GM18519 (cell line): ENCODE measurements around the gene ZNF865.
"Not testable (repeated sequence)": the region's sequence is repeated elsewhere in the genome, so short reads cannot be mapped to it uniquely, and the experiment has no call there.

ENCODE experiments used
- ATAC-seq: cut with Tn5 transposase; IDR thresholded peaks from one replicate; pipeline ENCODE4 v1.9.1; 2021; ENCODE audit warnings: mild to moderate bottlenecking, moderate library complexity; ENCODE audit not compliant: unreplicated experiment, low FRiP score

ZNF865 gene

DNA sequence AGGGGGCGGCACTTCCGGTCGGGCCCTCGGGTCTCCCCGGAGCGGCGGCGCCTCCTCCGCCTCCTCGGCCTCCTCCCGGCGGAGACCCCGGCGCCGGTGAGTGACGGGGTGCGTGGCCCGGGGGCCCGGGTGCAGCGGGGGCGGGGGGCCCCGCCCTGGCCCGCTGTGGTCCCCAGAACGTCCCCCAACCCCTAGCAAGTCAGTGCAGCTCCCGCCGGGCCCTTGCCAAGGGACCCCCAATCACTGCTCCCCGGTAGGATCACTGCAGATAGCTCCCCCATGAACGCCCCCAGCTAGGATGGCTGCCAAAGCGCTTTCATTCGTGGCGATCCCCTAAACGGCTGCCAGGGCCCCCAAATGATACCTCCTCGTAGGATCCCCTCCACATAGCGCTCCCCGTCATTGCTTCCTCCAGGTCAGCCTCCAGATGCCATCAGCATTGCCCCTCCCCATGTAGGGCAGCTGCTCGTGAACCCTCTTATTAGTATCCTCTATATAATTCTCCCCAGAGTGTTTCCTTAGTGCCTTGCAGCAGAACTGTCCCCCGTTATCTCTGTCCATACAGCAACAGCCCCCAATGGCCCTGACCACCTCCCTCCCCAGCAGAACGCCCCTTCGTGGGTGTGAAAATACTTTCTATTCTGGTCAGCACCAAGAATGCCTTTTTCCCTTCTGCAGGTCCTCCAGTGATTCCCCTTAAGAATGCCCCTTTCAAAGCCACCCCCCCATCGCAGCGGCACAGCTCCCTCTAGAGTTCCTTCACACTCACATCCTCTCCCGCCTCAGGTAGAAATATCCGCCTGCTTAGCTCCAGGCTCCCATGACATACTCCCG, at the start of gene ZNF865:
ZNF865 (plus strand) TSS at position 11 of the 834 bp plus-strand sequence. CDS start 7,972 bp downstream, outside the sequence.
- no peak for ATAC-seq

DNA sequence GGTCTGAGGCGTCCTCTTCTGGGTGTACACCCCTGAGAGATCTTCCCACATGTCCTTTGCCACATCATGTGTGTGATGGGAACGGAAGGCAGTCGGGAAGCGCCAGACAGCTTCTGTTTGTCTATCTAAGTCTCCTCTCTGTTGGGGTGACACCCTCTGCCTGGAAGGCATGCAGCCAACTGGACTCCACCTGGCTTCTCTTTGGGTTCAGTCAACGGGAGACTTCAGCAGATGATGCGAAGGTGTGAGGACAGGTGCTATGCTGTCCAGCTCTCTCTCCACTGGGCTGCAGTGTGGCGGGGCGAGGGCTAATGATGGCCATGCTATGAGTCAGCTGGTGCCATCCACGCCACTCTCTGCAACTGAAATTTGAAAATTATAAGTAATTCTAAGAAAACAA, 45.8 kb upstream of the ZNF865 start:
- no peak for ATAC-seq

DNA sequence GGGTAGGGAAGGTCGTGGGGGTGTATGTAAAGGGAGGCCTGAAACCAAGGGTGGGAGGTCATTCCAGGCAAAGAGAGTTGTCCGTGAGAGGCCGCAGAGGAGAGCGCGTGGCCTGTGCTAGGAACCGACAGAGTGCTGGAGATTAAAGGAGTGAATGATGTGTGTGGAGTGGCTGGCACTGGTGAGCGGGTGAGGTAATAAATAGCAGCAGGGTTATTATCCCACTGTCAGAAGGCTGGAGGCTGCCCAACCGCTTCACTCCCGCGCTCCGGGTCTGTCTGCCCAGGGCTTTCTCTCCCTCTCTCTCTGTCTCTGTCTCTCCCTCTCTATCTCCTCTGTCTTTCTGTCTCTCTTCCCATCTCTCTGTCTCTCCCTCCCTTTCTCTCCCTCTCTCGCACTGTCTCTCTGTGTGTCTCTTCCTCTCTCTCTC, 42.2 kb upstream of the ZNF865 start:
- no peak for ATAC-seq

DNA sequence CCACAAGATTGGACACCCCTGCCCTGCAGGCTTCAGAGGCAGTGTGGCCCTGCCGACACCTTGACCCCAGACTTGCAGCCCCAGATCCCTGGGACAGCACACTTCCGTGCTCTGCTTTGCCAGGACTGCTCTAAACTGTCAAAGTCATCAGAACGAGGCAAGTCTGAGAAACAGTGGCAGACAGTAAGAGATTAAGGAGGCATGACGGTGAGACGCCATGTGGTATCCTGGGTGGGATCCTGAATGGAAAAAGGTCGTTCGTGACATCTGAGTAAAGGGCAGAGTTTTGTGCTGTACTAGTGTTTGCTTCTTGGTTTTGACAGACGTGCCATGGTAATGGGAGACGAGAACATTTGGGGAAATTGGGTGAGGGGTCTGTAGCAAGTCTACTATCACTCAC, 38.6 kb upstream of the ZNF865 start:
- no peak for ATAC-seq

DNA sequence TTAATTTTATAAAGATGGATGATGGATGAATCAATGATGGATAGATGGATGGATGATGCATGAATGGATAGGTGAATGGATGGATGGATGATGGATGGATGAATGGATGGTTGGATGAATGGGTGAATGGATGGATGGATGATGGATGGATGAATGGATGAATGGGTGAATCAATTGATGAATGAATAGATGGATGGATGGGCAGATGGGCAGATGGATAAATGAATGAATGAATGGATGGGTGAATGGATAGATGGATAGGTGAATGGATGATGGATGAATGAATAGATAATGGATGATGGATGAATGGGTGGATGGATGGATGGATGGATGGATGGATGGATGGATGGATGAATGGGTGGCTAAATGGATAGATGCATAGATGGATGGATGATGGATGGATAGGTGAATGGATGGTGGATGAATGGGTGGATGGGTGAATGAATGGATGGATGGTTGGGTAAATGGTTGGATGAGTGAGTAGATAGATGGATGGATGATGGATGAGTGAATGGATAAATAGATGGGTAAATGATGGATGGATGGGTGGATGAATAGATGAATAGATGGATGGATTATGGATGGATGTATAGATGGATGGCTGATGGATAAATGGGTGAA, 37.6 kb upstream of the ZNF865 start:
- ATAC-seq = no peak

DNA sequence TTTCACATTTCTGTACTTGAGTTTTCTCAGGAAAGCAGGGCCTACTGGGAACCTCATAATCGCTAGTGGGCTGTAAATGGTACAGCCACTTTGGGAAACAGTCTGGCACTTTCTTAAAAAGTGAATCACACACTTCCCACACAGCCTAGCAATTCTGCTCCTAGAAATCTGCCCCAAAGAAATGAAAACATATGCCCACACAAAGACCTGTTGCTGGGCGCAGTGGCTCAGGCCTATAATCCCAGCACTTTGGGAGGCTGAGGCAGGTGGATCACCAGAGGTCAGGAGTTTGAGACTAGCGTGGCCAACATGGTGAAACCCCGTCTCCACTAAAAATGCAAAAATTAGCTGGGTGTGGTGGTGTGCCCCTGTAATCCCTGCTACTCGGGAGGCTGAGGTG, 36.0 kb upstream of the ZNF865 start:
- not testable (repeated sequence) for ATAC-seq

DNA sequence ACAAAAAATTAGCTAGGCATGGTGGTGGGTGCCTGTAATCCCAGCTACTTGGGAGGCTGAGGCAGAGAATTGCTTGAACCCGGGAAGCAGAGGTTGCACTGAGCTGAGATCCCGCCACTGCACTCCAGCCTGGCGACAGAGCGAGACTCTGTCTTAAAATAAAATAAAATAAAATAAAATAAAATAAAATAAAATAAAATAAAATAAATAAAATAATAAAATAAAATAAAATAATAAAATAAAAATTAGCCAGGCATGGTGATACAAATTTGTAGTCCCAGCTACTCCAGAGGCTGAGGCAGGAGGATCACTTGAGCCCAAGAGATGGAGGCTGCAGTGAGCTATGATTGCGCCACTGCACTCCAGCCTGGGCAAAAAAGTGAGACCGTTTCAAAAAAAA, 31.5 kb upstream of the ZNF865 start:
- not testable (repeated sequence) for ATAC-seq

DNA sequence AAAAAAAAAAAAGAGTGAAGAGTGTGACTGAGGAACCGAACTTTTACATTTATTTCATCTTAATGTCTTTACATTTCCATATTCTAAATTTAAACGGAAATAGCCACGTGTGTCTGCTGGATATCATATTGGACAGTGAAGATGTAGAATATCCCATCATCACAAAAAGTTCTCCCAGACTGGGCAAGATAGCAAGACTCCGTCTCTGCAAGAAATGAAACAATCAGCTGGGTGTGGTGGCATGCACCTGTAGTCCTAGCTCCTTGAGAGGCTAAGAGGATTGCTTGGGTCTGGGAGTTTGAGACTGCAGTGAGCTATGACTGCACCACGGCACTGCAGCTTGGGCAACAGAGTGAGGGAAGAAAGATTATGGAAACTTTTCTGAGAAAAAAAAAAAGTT, 28.7 kb upstream of the ZNF865 start:
- no peak for ATAC-seq

DNA sequence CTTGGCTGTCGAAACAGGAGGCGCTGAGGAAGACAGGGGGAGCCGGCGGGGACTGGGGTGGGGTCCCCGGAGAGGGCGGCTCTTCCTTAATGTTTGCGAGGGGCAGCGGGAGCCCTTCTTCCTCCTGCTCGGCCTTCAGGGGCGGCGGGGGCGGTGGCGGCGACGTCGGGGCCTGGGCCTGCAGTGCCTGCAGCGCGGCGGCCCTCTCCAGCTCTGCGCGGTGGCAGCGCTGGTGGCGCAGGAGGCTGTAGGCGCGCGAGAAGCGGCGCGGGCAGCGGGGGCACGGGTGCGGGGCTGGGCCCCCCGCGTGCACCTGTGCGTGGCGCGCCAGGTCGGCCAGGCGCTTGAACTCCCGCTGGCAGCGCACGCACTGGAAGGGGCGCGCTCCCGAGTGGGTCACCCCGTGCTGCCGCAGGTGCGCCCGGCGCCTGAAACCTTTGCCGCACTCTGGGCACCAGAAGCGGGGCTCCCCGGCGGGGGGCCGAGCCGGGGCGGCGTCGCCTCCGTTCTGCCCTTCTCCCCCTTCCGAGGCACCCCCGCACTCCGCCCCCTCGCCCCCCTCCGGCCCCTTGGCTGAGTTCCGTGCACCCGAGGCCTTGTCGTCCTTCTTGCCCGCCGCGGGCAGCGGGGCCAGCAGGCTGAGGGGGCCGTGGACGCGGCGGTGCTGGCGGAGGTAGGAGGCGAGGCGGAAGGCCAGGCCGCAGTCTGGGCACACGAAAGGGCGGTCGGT, 27.3 kb upstream of the ZNF865 start:
- no peak for ATAC-seq

DNA sequence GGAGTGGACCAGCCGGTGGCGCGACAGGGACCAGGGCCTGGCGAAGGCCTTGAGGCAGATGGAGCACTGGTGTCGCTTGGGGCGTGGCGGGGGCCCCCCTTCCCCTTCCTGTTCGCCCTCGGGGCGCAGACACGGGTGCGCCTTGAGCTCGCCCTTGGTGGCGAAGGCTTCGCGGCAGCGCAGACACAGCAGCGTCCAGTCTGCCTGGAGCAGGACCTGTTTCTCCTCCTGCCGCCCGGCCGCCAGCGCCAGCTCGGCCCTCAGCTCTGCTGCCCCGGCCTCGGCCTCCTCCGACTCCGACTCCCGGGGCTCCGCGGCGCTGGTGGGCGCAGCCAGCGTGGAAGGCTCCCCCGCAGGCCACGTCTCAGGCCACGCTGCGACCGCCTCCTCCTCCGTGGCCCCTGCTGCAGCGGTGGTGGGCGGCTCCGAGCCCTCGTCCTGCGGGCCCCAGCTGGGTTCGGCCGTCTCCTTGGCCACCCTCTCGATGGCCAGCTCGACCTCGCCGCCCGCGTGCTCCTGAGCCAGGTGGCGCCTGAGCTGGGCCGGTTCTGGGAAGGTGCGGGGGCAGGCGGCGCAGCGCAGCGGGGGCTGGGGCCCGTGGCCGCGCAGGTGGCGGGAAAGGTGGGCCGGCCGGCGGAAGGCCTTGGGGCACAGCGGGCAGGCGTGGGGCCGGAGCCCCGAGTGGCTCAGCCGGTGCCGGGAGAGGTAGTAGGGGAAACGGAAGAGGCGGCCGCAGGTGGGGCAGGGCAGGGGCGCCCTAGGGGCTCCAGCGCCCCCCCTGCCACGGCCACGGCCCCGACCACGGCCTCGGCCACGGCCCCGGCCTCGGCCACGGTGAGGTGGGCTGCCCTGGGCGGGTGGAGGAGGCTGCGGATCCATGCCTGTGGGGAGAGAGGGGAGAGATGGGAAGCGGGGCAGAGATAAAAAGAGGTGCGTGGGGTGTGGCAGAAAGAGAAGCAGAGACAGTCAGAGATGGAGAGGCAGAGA, 26.4 kb upstream of the ZNF865 start:
- no peak for ATAC-seq

DNA sequence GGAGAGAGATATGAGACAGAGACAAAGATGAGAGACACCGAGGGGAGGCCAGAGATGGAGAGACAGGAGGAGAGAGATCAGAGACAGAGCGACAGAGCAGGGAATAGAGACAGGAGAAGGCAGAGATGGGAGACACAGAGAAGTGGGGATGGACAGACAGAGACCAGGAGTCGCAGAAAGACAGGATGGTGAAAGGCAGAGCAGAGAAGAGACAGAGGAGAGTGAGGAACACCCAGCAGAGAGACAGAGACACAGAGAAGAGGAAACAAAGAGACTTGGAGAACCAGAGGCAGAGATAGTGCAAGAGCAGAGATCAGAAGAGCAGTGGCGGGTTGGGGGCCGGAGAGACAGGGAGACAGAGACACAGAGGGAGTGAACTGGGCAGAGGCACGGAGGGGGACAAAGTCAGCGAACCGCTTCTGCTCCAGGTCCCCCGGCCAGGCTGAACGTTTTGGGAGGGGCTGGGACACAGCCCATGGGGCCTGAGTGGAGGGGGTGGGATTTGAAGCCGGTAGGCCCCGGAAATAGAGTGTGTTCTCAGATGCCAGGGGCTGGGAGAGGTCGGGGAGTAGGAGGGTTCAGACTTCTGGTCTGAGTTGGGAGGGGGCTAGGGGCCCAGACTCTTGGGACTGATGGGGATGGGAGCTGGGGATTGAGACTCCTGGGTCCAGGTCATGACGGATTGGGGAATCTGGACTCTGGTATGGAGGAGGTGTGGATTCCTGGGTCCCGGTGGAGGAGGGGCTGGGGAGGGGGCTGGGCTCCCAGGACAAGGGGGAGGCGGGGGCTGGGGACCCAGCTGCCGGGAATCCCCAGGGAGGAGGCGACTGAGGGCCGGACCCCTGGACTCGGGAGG, 25.5 kb upstream of the ZNF865 start:
- no peak for ATAC-seq

DNA sequence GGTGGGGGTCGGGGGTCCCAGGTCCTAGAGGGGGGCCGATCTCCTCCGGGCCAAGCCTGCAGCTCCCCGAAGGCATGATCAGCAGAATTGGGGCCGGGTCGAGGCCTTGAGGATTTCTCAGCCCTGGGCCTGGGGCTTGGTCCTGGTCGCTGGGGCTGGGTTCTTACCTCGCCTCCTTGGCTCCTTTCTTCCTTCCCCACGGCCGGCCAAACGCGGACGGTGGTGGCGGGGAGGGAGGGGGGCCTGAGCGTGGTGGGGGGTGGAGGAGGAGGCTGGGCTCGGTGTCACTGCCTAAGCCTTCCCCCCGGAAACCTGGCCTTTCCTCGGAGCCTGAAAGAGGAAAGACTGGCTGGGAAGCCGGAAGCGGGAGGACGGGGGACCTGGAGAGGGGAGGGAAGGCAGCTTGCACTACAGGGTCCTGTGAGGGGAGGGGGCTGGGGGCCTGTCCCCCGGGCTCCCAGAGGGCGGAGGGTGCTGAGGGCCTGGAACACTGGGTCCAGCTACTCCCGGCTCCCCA, 24.8 kb upstream of the ZNF865 start, which contains the start of gene ZNF579:
ZNF579 (minus strand) TSS at position 221 of the 517 bp plus-strand sequence. CDS start 1,209 bp downstream, outside the sequence.
- ATAC-seq = no peak

DNA sequence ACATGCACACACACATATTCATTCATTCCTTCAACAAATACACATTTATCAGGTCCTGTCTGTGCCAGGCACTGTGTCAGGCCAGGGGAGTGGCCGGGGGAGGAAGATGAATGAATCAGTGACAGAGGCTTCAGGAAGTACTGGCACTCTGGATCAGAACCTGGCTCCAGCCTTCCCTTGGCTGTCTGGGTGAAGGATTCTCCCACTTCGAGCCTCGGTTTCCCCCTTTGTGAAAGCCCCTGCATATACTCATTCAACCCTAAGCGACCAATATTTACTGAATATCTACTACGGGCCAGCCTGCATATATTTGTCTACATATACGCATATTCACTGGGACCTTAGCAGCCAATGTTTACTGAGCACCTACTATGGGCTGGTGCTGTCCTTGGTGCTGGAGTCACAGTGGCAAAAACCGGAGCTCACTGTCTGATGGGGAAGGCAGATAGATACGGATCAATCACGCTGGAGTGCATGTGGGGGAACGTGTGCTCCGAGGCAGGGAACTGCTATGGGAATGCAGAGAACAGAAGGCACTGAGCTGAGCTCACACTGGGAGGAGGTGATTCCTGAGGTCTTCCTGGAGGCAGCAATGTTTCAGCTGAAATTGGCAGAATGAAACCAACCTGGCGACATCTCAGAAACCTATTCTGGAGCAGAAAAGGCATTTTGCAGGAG, 24.2 kb upstream of the ZNF865 start:
- ATAC-seq = no peak

DNA sequence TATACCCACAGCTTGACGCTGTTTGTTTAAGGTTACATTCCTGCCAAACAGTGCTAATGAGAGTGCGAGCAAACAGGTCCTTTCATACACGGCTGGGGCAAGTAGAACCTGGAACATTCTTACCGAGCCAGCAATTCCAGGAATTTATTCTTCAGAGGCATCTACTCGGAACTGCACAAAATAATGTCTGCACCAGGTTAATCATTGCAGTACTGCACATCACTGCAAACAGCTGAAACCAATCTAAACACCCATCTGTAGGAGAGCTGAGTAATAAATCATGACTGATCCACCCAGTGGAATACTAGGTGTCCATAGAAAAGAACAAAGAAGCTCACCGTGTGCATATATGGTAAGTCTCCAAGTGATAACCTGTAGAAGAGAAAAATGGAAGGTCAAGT, 23.6 kb upstream of the ZNF865 start:
- ATAC-seq = no peak

DNA sequence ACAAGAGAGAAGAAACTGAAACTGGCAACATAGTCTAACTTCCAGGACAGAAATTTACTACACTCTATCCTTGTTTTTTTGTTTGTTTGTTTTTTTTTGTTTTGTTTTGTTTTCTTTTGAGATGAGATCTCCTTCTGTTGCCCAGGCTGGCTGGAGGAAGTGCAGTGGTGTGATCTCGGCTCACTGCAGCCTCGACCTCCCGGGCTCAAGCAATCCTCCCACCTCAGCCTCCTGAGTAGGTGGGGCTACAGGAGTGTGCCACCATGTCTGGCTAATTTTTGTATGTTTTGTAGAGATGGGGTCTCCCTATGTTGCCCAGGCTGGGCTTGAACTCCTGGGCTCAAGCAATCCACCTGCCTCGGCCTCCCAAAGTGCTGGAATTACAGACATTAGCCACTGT, 23.2 kb upstream of the ZNF865 start:
- ATAC-seq = not testable (repeated sequence)

DNA sequence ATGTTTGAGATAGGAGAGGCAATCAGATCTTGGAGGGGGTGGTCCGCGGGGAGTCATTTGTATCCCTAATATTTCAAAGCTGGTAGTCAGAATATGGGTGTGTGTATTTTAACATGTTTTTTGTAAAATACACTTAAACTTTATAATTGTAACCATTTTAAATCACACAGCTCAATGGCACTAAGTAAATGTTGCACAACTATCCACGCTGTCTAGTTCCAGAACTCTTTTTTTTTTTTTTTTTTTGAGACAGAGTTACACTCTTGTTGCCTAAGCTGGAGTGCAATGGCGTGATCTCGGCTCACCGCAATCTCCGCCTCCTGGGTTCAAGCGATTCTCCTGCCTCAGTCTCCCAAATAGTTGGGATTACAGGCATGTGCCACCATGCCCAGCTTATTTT, 21.6 kb upstream of the ZNF865 start:
- not testable (repeated sequence) for ATAC-seq

DNA sequence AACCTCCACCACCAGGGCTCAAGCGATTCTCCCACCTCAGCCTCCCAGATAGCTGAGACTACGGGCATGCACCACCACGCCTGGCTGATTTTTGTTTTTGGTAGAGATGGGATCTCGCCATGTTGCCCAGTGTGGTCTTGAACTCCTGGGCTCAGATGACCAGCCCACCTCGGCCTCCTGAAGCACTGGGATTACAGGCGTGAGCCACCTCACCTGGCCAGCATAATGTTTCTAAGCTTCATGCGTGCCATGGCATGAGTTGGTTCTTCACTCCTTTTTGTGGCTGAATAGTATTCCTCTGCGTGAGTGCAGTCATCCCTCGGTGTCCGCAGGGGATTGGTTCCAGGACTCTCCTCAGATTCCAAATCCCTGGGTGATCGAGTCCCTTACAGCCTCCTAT, 20.6 kb upstream of the ZNF865 start:
- ATAC-seq = no peak

DNA sequence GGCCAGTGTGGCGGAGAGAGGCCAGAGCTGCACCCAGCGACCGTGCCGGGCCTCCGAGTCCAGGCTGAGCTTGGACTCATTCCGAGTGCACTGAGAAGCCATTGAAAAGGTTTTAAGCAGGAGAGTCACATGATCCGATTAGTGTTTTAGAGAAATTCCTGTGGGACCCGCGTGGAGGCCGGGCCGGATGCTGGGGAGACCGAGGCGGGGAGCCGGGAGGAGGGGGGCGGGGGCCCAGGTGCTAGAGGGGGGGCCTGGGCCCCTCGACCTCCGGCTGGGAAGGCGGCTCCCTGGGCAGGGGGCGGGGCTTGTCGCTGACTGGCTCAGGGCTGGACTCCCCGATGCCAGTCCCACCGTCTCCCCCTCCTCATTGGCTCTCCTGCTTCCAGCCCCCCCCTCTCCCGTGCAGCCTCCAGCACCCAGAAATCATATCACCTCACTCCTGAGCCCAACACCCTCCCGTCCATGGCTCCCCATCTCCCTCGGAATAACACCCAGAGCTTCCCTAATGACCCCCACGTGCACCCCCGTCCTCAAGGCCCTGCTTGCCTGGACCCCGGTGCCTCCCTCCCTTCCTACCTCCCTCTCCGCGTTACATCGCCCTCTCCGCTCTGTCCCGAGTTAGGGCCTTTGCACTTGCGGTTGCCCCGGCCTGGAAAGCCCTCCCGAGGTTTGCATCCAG, 19.6 kb upstream of the ZNF865 start:
- ATAC-seq = no peak
